ENCODE data around the gene TBC1D1.

Gene TBC1D1

DNA sequence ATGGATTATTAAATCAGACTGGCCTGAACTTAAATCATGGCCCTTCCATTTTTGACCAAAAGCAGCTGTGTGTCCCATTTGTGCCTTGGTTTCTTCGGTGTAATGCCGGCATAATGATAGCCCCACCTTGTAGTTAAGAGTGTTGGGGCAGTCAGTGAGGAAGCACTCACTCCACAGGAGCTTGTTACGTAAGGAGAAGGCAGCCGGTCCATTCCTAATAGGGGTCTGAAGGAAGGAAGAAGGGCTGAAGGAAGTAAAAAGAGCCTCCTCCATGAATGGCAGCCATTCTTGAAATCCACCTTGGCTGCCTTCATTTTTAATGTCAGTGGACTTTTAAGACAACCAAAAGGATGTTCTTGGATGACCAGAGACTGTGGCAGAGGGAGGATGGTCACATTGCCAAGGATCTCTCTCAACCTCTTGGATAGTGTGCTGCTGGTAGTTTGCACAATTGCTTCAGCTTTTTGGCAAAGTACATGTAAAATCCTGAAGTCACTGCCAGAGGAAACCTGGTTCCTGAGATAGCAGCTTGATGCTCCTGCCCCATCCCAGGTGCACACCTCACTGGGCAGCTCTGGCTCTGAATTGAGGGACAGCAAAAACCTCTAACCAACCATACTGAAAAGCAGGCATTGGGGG lies 182.8 kb downstream of the TBC1D1 start:
- TF ChIP-seq, protein P1, sequence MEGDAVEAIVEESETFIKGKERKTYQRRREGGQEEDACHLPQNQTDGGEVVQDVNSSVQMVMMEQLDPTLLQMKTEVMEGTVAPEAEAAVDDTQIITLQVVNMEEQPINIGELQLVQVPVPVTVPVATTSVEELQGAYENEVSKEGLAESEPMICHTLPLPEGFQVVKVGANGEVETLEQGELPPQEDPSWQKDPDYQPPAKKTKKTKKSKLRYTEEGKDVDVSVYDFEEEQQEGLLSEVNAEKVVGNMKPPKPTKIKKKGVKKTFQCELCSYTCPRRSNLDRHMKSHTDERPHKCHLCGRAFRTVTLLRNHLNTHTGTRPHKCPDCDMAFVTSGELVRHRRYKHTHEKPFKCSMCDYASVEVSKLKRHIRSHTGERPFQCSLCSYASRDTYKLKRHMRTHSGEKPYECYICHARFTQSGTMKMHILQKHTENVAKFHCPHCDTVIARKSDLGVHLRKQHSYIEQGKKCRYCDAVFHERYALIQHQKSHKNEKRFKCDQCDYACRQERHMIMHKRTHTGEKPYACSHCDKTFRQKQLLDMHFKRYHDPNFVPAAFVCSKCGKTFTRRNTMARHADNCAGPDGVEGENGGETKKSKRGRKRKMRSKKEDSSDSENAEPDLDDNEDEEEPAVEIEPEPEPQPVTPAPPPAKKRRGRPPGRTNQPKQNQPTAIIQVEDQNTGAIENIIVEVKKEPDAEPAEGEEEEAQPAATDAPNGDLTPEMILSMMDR (IDR thresholded peaks at IDR 0.05): no peak
- Histone ChIP-seq H2AFZ (no peak overlapping the region), H3K27me3 (ENCODE audit: control insufficient read depth, insufficient read depth, low read length) (no peaks in the 10 kb centered on the region), H3K36me3 (ENCODE audit: control insufficient read depth, insufficient read depth, low read length) (no peaks in the 10 kb centered on the region), H3K4me2 (ENCODE audit: low read length) (no peak overlapping the region), H3K4me1 (peaks cover 2% of the 10 kb centered on the region), H3K27ac (peak overlapping the region; percentile 19), H3K9me3 (ENCODE audit: control insufficient read depth, low read length) (no peaks in the 10 kb centered on the region), H3K9ac (no peak overlapping the region), H3K79me2 (peaks cover 9% of the 10 kb centered on the region), H3K4me3 (ENCODE audit: low read depth, low read length) (no peak overlapping the region)

GRCh38 chr4:38075370-38076152 lies 184.7 kb downstream of the TBC1D1 start:
- Histone ChIP-seq H2AFZ (no peak overlapping the region), H3K4me3 (ENCODE audit: low read depth, low read length) (no peak overlapping the region), H3K9me3 (ENCODE audit: control insufficient read depth, low read length) (no peaks in the 10 kb centered on the region), H3K4me2 (ENCODE audit: low read length) (no peak overlapping the region), H3K4me1 (peaks cover 2% of the 10 kb centered on the region), H3K27me3 (ENCODE audit: control insufficient read depth, insufficient read depth, low read length) (no peaks in the 10 kb centered on the region), H3K27ac (peak overlapping the region; percentile 54), H3K79me2 (peaks cover 8% of the 10 kb centered on the region), H3K9ac (no peak overlapping the region), H3K36me3 (ENCODE audit: control insufficient read depth, insufficient read depth, low read length) (no peaks in the 10 kb centered on the region)
- TF ChIP-seq, protein P1 (IDR thresholded peaks at IDR 0.05): no peak

- H3K27me3 ChIP-seq (ENCODE audit: control insufficient read depth, insufficient read depth, low read length): no peaks in the 10 kb centered on the region
- H3K9ac ChIP-seq: no peak overlapping the region
- H3K9me3 ChIP-seq (ENCODE audit: control insufficient read depth, low read length): no peaks in the 10 kb centered on the region
- peaks cover 8% of the 10 kb centered on the region for H3K79me2 ChIP-seq
- H3K4me3 ChIP-seq (ENCODE audit: low read depth, low read length): no peak overlapping the region
- no peaks in the 10 kb centered on the region for H3K36me3 ChIP-seq (ENCODE audit: control insufficient read depth, insufficient read depth, low read length)
- H2AFZ ChIP-seq: no peak overlapping the region
- peaks cover 2% of the 10 kb centered on the region for H3K4me1 ChIP-seq
- H3K4me2 ChIP-seq (ENCODE audit: low read length): no peak overlapping the region
- peak overlapping the region; percentile 32 for H3K27ac ChIP-seq
- TF ChIP-seq, protein P1 (IDR thresholded peaks at IDR 0.05): no peak
Observed at GRCh38 chr4:38076153-38076669, 185.3 kb downstream of the TBC1D1 start.

- Histone ChIP-seq H3K79me2 (peaks cover 8% of the 10 kb centered on the region), H3K9ac (no peak overlapping the region), H3K9me3 (ENCODE audit: control insufficient read depth, low read length) (no peaks in the 10 kb centered on the region), H3K27me3 (ENCODE audit: control insufficient read depth, insufficient read depth, low read length) (no peaks in the 10 kb centered on the region), H3K4me1 (peaks cover 2% of the 10 kb centered on the region), H2AFZ (no peak overlapping the region), H3K36me3 (ENCODE audit: control insufficient read depth, insufficient read depth, low read length) (no peaks in the 10 kb centered on the region), H3K27ac (no peak overlapping the region), H3K4me2 (ENCODE audit: low read length) (no peak overlapping the region), H3K4me3 (ENCODE audit: low read depth, low read length) (no peak overlapping the region)
- TF ChIP-seq, protein P1 (IDR thresholded peaks at IDR 0.05): no peak
Observed at GRCh38 chr4:38077791-38078489, 187.1 kb downstream of the TBC1D1 start.

Measured in parathyroid adenoma (tissue), 2 donors.